ENCODE results near the gene CPNE1.

Gene CPNE1

GRCh38 chr20:35618263-35619131, 46.2 kb downstream of the CPNE1 start:
- DNase-seq: peak in 1 of 2 experiments; percentile 62

- peak; percentile 57 to 76 for DNase-seq
These were observed 47.1 kb downstream of the CPNE1 start for GRCh38 chr20:35617397-35618262.

GRCh38 chr20:35616465-35617396, 48.0 kb downstream of the CPNE1 start:
- DNase-seq: peak; percentile 17 to 78

- peak; percentile 99 for DNase-seq
These were observed 48.8 kb downstream of the CPNE1 start, which contains the start of gene SPAG4 for GRCh38 chr20:35615667-35616464. Gene SPAG4 (plus strand): TSS chr20:35615829. CDS start chr20:35616004, 175 bp downstream.

GRCh38 chr20:35611482-35611881, 53.2 kb downstream of the CPNE1 start:
- no peak for DNase-seq

GRCh38 chr20:35610833-35611427, 53.8 kb downstream of the CPNE1 start:
- DNase-seq: no peak

GRCh38 chr20:35607003-35607735, 57.5 kb downstream of the CPNE1 start:
- no peak for DNase-seq

GRCh38 chr20:35606127-35606526, 58.6 kb downstream of the CPNE1 start:
- DNase-seq: no peak

- peak in 1 of 2 experiments; percentile 25 for DNase-seq
These were observed 60.3 kb downstream of the CPNE1 start for GRCh38 chr20:35604449-35604747.

GRCh38 chr20:35603695-35604448, 60.8 kb downstream of the CPNE1 start:
- no peak for DNase-seq

GRCh38 chr20:35602851-35603495, 61.7 kb downstream of the CPNE1 start:
- DNase-seq: no peak

- no peak for DNase-seq
These were observed 62.7 kb downstream of the CPNE1 start for GRCh38 chr20:35601990-35602389.

GRCh38 chr20:35600993-35601973, 63.4 kb downstream of the CPNE1 start:
- DNase-seq: peak; percentile 51 to 78

GRCh38 chr20:35600176-35600992, 64.3 kb downstream of the CPNE1 start:
- DNase-seq: no peak

- no peak for DNase-seq
These were observed 65.0 kb downstream of the CPNE1 start for GRCh38 chr20:35599776-35600120.

- DNase-seq: peak in 1 of 2 experiments; percentile 26
These were observed 65.6 kb downstream of the CPNE1 start for GRCh38 chr20:35598899-35599775.
